ENCODE data around the gene KCTD7. TPM values are rescaled to one million over a fixed set of nuclear protein-coding genes. Genes with fewer than 3 reads are reported as not detected.

Gene KCTD7
- total and polyA plus RNA-seq, 2 of the 13 experiments (the other 11 are each of a cell fraction or from before 2014, with no cell fraction given), result 7.3 to 13.5 TPM

DNA sequence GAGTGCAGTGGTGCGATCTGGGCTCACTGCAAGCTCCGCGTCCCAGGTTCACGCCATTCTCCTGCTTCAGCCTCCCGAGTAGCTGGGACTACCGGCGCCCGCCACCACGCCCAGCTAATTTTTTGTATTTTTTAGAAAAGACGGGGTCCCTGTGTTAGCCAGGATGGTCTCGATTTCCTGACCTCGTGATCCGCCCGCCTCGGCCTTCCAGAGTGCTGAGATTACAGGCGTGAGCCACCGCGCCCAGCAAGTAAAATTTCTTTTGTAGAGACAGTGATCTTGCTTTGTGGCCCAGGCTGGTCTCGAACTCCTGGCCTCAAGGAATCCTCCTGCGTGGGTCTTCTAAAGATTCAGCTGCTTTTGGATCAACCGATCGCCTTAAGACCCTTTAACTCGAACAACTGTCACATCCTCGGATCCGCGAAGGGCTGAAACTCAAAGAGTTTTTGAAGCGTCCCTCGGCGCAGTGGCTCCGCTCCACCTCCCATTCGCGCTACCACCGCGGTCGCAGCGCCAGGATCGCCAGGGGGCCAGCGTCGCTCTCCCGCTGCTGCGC lies 25.1 kb downstream of the KCTD7 start (continued):
- TF ChIP-seq, protein P1, sequence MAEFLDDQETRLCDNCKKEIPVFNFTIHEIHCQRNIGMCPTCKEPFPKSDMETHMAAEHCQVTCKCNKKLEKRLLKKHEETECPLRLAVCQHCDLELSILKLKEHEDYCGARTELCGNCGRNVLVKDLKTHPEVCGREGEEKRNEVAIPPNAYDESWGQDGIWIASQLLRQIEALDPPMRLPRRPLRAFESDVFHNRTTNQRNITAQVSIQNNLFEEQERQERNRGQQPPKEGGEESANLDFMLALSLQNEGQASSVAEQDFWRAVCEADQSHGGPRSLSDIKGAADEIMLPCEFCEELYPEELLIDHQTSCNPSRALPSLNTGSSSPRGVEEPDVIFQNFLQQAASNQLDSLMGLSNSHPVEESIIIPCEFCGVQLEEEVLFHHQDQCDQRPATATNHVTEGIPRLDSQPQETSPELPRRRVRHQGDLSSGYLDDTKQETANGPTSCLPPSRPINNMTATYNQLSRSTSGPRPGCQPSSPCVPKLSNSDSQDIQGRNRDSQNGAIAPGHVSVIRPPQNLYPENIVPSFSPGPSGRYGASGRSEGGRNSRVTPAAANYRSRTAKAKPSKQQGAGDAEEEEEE (CRISPR knock-in tag; IDR thresholded peaks at IDR 0.05; ENCODE audit: borderline replicate concordance), result 0 out of 2 replicates have a peak, but pooled peaks have one; percentile 83
- TF ChIP-seq ADNP (CRISPR knock-in tag; IDR thresholded peaks at IDR 0.05) (peak; percentile 75; the same call in 1 of the 2 replicates), TAF1 (CRISPR knock-in tag; IDR thresholded peaks at IDR 0.05) (peak; percentile 89), IKZF4 (CRISPR knock-in tag; IDR thresholded peaks at IDR 0.05; ENCODE audit: borderline replicate concordance, low read depth, not compliant biosample characterization) (peak; percentile 37), BRD4 (CRISPR knock-in tag; IDR thresholded peaks at IDR 0.05) (peak; percentile 68; the same call in 1 of the 2 replicates), ZNF547 (CRISPR knock-in tag; IDR thresholded peaks at IDR 0.05) (0 out of 2 replicates have a peak, but pooled peaks have one; percentile 11), ZNF33A (CRISPR knock-in tag; IDR thresholded peaks at IDR 0.05; ENCODE audit: borderline replicate concordance) (0 out of 2 replicates have a peak, but pooled peaks have one; percentile 69), KDM5B (CRISPR knock-in tag; IDR thresholded peaks at IDR 0.05; ENCODE audit: borderline replicate concordance) (0 out of 2 replicates have a peak, but pooled peaks have one; percentile 5), MTF1 (CRISPR knock-in tag; IDR thresholded peaks at IDR 0.05) (peak; percentile 11; the same call in 1 of the 2 replicates), ZNF136 (CRISPR knock-in tag; IDR thresholded peaks at IDR 0.05; ENCODE audit: low read depth) (peak; percentile 93; the same call in 1 of the 2 replicates), PHF8 (CRISPR knock-in tag; IDR thresholded peaks at IDR 0.05) (peak; percentile 79), ZNF292 (CRISPR knock-in tag; IDR thresholded peaks at IDR 0.05; ENCODE audit: borderline replicate concordance, low read depth) (peak; percentile 52; the same call in 1 of the 2 replicates), ZMYM3 (CRISPR knock-in tag; IDR thresholded peaks at IDR 0.05) (peak; percentile 89; the same call in 1 of the 2 replicates), ZNF776 (CRISPR knock-in tag; IDR thresholded peaks at IDR 0.05) (peak; percentile 24; the same call in 1 of the 2 replicates), ZMYM2 (CRISPR knock-in tag; IDR thresholded peaks at IDR 0.05) (peak; percentile 87; the same call in 1 of the 2 replicates), ZNF317 (CRISPR knock-in tag; IDR thresholded peaks at IDR 0.05) (peak; percentile 47; the same call in 1 of the 2 replicates), EEA1 (CRISPR knock-in tag; IDR thresholded peaks at IDR 0.05; ENCODE audit: borderline replicate concordance) (peak; percentile 35; the same call in 1 of the 2 replicates)
- TF ChIP-seq, protein P2, sequence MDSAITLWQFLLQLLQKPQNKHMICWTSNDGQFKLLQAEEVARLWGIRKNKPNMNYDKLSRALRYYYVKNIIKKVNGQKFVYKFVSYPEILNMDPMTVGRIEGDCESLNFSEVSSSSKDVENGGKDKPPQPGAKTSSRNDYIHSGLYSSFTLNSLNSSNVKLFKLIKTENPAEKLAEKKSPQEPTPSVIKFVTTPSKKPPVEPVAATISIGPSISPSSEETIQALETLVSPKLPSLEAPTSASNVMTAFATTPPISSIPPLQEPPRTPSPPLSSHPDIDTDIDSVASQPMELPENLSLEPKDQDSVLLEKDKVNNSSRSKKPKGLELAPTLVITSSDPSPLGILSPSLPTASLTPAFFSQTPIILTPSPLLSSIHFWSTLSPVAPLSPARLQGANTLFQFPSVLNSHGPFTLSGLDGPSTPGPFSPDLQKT (CRISPR knock-in tag; IDR thresholded peaks at IDR 0.05; ENCODE audit: borderline replicate concordance), result peak; percentile 73; the same call in 1 of the 2 replicates
- TF ChIP-seq, protein P3, sequence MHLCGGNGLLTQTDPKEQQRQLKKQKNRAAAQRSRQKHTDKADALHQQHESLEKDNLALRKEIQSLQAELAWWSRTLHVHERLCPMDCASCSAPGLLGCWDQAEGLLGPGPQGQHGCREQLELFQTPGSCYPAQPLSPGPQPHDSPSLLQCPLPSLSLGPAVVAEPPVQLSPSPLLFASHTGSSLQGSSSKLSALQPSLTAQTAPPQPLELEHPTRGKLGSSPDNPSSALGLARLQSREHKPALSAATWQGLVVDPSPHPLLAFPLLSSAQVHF (CRISPR knock-in tag; IDR thresholded peaks at IDR 0.05), result 0 out of 2 replicates have a peak, but pooled peaks have one; percentile 14
- TF ChIP-seq, protein P4, sequence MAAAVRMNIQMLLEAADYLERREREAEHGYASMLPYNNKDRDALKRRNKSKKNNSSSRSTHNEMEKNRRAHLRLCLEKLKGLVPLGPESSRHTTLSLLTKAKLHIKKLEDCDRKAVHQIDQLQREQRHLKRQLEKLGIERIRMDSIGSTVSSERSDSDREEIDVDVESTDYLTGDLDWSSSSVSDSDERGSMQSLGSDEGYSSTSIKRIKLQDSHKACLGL (CRISPR knock-in tag; IDR thresholded peaks at IDR 0.05), result 0 out of 2 replicates have a peak, but pooled peaks have one; percentile 27
- TF ChIP-seq, protein P5, sequence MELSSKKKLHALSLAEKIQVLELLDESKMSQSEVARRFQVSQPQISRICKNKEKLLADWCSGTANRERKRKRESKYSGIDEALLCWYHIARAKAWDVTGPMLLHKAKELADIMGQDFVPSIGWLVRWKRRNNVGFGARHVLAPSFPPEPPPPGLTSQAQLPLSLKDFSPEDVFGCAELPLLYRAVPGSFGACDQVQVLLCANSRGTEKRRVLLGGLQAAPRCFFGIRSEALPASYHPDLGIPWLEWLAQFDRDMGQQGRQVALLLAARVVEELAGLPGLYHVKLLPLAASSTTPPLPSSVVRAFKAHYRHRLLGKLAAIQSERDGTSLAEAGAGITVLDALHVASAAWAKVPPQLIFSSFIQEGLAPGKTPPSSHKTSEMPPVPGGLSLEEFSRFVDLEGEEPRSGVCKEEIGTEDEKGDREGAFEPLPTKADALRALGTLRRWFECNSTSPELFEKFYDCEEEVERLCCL (CRISPR knock-in tag; IDR thresholded peaks at IDR 0.05; ENCODE audit: borderline replicate concordance), result peak; percentile 31; the same call in 1 of the 2 replicates

Data from HepG2 (cell line).